ENCODE data around the gene LLGL2.
"Not testable (repeated sequence)": the region's sequence is repeated elsewhere in the genome, so short reads cannot be mapped to it uniquely, and the experiment has no call there.

The LLGL2 gene

DNA sequence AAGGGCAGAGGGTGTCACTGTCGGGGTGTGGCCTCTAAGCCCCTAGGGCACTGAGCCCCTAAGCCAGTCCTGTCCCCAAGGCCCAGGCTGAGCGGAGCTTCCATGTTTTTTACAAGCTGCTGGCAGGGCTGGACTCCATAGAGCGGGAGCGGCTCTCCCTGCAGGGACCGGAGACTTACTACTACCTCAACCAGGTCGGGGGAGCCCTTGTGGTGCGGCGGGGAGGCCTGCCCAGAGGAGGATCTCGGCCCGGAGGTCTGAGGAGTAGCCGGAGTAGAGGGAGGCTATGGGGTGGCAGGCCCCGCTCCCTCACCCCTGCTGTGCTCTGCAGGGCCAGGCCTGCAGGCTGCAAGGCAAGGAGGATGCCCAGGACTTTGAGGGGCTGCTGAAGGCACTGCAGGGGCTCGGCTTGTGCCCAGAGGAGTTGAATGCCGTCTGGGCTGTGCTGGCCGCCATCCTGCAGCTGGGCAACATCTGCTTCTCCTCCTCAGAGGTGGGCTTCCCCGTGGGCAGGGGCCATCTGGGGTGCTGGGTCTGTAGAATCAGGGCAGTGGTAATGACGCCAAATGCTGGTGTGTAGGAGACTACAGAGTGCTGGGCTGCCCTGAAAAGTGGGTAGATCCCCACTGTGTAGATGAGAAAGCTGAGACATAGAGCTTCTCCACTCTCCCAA is 67.0 kb downstream of the LLGL2 start:
- no peak for DNase-seq

GRCh38 chr17:75593430-75593829 is 67.9 kb downstream of the LLGL2 start:
- not testable (repeated sequence) for DNase-seq

DNA sequence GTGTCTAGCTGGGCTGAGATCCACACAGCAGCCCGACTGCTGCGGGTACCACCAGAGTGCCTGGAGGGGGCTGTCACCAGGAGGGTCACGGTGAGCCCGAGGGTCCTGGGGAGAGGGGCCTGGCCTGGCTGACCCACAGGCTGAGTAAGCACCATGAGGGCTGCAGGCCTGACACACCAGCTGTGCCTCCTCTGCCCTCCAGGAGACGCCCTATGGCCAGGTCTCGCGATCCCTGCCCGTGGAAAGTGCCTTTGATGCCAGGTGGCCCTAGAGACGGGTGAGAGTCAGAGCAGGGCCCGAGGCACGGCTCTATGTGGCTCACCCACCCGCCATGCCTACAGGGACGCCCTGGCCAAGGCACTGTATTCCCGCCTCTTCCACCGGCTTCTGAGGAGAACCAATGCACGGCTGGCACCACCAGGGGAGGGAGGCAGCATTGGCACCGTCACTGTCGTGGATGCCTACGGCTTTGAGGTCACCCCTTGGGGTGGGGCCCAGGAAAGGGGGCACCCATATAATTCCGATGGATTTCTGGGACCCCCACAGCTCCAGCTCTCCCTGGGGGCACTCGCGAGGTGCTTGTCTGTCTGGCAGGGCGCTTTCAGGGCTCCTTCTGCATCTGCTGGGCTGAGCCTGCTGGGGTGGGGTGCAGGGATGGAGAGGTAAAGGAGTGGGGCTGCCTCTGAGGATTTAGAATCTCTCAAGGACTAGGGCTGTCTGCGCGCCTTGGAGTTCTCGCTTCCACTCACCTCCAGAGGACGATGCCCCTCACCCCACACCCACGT is 69.2 kb downstream of the LLGL2 start:
- DNase-seq: no peak

- DNase-seq: no peak
Observed at GRCh38 chr17:75595284-75595919, 69.9 kb downstream of the LLGL2 start.

- DNase-seq: no peak
Observed at GRCh38 chr17:75595920-75596313, 70.4 kb downstream of the LLGL2 start.

GRCh38 chr17:75596320-75597087 is 71.0 kb downstream of the LLGL2 start:
- no peak for DNase-seq

- DNase-seq: peak; percentile 87
Observed at GRCh38 chr17:75601057-75601987, 75.8 kb downstream of the LLGL2 start.

DNA sequence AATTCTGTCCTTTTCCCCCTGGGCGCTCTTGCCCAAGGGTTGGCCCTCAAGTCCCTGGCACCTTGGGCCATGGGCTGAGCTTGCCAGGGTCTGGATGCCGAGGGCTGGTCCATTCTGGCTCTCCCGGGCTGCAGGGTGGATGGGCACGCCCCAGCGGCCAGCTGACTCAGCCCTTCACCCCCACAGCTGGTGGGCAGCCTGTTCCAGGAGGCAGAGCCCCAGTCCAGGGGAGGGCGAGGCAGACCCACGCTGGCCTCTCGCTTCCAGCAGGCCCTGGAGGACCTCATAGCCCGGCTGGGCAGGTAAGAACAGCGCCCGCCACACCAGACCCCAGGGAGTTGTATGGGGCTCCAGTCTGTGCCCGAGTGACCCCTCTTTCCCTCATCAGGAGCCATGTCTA is 77.1 kb downstream of the LLGL2 start:
- DNase-seq: no peak

GRCh38 chr17:75603123-75603522 is 77.6 kb downstream of the LLGL2 start:
- no peak for DNase-seq

GRCh38 chr17:75604034-75604695 is 78.7 kb downstream of the LLGL2 start:
- no peak for DNase-seq

- DNase-seq: no peak
Observed at GRCh38 chr17:75605790-75606189, 80.3 kb downstream of the LLGL2 start.

- no peak for DNase-seq
Observed at GRCh38 chr17:75607086-75607485, 81.6 kb downstream of the LLGL2 start.

- no peak for DNase-seq
Observed at GRCh38 chr17:75610103-75610984, 84.8 kb downstream of the LLGL2 start.

GRCh38 chr17:75611851-75612429 is 86.4 kb downstream of the LLGL2 start:
- DNase-seq: no peak

- DNase-seq: no peak
Observed at GRCh38 chr17:75612906-75613626, 87.6 kb downstream of the LLGL2 start.

DNA sequence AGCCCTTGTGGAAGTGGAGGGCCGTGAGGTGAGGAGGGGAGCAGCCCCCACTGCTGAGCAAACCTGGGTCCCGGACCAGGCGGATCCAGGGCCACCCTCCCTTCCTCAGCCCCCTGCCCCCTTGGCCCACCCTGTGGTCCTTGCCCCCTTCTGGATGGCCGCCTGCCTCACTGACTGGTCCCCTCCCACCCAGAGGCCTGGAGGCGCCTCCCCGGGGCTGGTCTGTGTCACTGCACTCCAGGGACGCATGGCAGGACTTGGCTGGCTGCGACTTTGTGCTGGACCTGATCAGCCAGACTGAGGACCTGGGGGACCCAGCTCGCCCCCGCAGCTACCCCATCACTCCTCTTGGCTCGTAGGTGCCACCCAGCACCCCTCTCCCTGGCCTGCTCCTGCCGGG is 88.5 kb downstream of the LLGL2 start:
- DNase-seq: no peak

DNA sequence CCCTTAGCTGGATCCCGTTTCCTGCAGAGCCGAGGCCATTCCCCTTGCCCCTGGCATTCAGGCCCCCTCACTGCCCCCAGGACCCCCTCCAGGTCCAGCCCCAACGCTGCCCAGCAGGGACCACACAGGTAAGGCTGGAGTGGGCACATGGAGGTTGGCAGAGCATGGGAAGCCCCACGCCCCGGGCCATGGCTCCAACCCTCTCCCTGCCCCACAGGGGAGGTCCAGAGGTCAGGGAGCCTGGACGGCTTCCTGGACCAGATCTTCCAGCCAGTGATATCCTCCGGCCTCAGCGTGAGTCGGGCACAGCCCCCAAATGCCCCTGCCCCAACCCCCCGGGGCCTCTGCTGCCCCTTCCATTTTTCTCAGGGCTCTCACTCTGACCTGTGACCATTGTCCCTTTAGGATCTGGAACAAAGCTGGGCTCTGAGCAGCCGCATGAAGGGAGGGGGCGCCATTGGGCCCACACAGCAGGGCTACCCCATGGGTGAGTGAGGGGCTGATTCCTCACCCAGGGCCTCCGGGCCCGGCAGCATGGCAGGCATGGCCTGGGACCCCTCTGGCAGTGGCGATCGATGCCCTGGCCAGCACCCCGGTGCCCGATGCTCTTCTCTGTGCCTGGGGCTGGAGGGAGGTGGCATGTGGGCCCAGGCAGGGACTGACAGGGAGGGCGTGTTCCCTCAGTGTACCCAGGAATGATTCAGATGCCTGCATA is 89.2 kb downstream of the LLGL2 start:
- DNase-seq: no peak

- DNase-seq: no peak
Observed at GRCh38 chr17:75615301-75615700, 89.8 kb downstream of the LLGL2 start.
